ENCODE measurements around the gene SMARCC2. TPM values are rescaled to one million over a fixed set of nuclear protein-coding genes. Genes with fewer than 3 reads are reported as not detected.

The SMARCC2 gene
- total and polyA plus RNA-seq, 2 of the 13 experiments (the other 11 are each of a cell fraction or from before 2014, with no cell fraction given): 21.3 to 24.1 TPM

- TF ChIP-seq HNRNPK (IDR thresholded peaks at IDR 0.05; ENCODE audit: low read depth, low read length, poor library complexity, severe bottlenecking) (no peak), ZFY (CRISPR knock-in tag; IDR thresholded peaks at IDR 0.05) (no peak), EHMT2 (IDR thresholded peaks at IDR 0.05; ENCODE audit: borderline replicate concordance, low read depth, low read length) (no peak), ATF3 (CRISPR knock-in tag; IDR thresholded peaks at IDR 0.05) (no peak), CBX2 (IDR thresholded peaks at IDR 0.05; ENCODE audit: low read depth, low read length) (no peak), CBX2 (CRISPR knock-in tag; IDR thresholded peaks at IDR 0.05; ENCODE audit: low read depth) (no peak), TBX3 (IDR thresholded peaks at IDR 0.05; ENCODE audit: borderline replicate concordance) (no peak), ZNF713 (CRISPR knock-in tag; IDR thresholded peaks at IDR 0.05) (no peak), TBP (CRISPR knock-in tag; IDR thresholded peaks at IDR 0.05) (no peak), RARG (CRISPR knock-in tag; IDR thresholded peaks at IDR 0.05; ENCODE audit: low read depth) (no peak), ATAD3A (CRISPR knock-in tag; IDR thresholded peaks at IDR 0.05) (no peak), TBX2 (CRISPR knock-in tag; IDR thresholded peaks at IDR 0.05; ENCODE audit: borderline replicate concordance) (no peak; the same call in 1 of the 2 replicates), SNAPC4 (CRISPR knock-in tag; IDR thresholded peaks at IDR 0.05) (no peak), MYNN (CRISPR knock-in tag; IDR thresholded peaks at IDR 0.05; ENCODE audit: low read depth) (peak; percentile 26; the same call in 1 of the 2 replicates), YY1 (IDR thresholded peaks at IDR 0.05; ENCODE audit: insufficient read depth, insufficient replicate concordance, low read depth, low read length) (no peak), ZNF770 (CRISPR knock-in tag; IDR thresholded peaks at IDR 0.05) (no peak), ARNT (IDR thresholded peaks at IDR 0.05) (no peak), ZSCAN25 (CRISPR knock-in tag; IDR thresholded peaks at IDR 0.05) (no peak), PREB (CRISPR knock-in tag; IDR thresholded peaks at IDR 0.05) (no peak), ZNF562 (CRISPR knock-in tag; IDR thresholded peaks at IDR 0.05; ENCODE audit: borderline replicate concordance) (no peak), EED (CRISPR knock-in tag; IDR thresholded peaks at IDR 0.05) (0 out of 2 replicates have a peak, but pooled peaks have one; percentile 41), NFE2L2 (IDR thresholded peaks at IDR 0.05; ENCODE audit: low read length) (no peak), KLF13 (CRISPR knock-in tag; IDR thresholded peaks at IDR 0.05) (no peak)
Measured at GRCh38 chr12:56129206-56129941, 59.9 kb downstream of the SMARCC2 start (continued).
